Measurements from ENCODE around the gene ZCCHC8.

GRCh38 chr12:122460641-122461040 lies 40.1 kb downstream of the ZCCHC8 start:
- TF ChIP-seq CTCF (conservative IDR thresholded peaks at IDR 0.05) (no peak), ZFX (IDR thresholded peaks at IDR 0.05) (no peak)
